HL-60/S4 treated with phorbol 12-myristate 13-acetate at 8.2 ng/mL for 4 days and 3 days (cell line): Measurements from ENCODE around the gene RUVBL2.

ENCODE experiments used
- in situ Hi-C: fragments of 300-500 bp; cut with MboI; formaldehyde crosslinking; loops from 2 replicates; pipeline ENCODE4 v1.15.0; 2022; ENCODE audit warnings: low sequenced_read_pairs

Gene RUVBL2

DNA sequence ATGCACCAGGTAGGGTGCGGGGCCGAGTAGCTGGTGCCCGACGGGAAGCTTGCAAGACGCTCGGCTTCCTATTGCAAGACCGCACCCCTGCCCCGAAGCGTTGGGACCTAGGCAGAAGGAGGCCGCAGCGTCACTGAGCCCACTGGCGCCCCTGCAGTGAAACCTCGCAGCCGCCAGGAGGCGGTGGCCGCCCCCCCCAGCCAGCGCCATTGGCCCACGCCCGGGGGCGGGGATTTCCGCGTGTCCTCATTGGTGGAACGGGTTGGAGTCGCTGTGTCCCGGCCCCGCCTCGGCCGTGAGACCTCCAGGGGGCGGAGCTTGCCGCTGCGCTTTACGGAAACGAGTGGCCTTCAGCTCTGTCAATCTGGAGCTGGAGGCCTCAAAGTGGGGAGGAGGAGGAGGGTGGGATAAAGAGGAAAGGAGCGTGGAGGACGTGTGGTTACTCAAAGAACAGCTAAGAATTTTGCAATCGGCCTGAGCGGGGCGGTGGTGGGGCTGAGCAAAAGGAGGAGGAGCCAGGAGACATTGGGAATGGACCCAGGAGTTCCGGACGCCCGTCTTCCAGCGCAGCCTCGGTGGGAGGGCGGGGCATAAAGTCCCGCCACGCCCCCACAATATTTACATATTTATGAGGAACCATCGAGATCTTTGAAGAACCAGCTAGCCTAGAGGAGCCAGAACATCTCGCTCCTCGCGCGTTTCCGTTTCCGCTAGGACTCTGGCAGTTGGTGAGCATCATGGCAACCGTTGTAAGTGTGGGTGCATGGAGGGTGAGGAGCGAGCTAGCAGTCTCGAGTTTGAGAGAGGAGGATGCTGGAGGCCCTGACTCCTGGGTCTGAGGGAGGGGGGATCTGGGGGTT is at the start of gene RUVBL2, which contains the start of gene GYS1:
Gene RUVBL2 (plus strand): TSS at position 713 of the 860 bp plus-strand sequence. CDS start 25 bp downstream, at position 738.
Gene GYS1 (minus strand): TSS at position 135 of the 860 bp plus-strand sequence. CDS start 197 bp downstream, outside the sequence.
- in situ Hi-C loops, result no loop called here

DNA sequence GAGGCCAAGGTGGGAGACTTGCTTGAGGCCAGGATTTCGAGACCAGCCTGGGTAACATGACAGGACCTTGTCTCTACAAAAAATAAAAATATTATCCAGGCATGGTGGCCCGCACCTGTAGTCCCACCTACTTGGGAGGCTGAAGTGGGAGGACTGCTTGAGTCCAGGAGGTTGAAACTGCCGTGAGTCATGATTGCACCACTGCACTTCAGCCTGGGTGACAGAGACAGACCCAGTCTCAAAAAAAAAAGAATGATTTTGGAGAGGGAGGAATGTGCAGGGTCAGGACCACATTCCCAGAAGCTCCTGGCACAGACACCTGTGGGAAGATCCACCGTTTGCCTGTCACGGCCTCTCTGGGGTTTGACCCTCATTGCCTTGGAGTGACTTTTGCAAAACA is 48.3 kb upstream of the RUVBL2 start:
- in situ Hi-C loops, result no loop called here

DNA sequence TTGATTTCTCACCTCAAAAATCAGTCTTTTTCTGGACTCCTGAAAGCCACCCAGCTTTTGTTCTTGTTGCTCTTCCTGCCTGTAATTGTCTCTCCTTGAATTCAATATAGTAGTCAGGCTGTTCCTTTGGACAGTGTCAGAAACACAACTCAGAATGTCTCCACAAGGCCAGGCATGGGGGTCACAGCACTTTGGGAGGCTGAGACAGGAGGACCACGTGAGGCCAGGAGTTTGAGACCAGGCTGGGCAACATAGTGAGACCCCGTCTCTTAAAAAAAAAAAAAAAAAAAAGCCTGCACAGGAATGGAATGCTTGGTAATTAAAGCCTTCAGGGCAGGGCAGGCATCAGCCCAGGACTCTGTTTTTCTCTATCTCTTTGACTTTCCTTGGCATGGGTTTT is 47.9 kb upstream of the RUVBL2 start:
- in situ Hi-C loops, result no loop called here

DNA sequence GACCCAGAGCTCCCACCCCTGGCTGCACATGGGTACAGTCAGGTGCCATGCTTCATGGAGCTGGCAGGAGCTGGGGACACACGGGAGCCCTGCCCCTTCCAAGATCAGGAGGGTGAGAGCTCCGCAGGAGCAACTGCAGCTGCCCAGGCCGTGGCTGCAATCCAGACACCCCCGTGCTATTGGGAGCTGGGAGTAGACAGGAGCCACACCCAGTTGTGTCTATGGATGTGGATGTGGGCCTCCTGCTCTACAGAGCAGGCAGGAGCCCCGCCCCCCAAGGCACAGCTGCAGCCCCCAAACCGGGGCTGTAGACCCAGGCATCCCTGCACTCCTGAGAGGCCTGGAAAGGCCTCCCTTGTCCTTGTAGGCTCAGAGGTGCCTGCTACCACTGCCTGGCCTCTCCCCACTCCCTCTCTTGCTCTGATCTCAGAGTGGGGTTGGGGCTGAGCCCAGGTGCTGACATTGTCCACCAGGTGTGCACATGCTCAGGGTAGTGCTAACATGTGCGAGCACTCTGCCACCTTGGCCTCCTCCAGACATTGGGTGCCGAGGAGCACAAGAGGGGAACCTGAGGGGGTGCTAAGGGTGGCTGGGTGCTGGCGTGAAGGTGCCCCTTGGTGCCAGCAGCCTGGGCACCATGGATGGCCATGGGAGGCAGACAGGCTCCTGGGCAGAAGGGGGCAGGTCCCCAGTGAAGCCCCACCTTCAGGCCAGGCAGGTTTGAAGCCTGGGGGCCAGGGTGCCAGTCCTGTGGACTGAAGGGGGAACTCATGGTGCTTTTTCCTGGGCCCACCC is 47.0 kb upstream of the RUVBL2 start:
- in situ Hi-C loops, result no loop called here

DNA sequence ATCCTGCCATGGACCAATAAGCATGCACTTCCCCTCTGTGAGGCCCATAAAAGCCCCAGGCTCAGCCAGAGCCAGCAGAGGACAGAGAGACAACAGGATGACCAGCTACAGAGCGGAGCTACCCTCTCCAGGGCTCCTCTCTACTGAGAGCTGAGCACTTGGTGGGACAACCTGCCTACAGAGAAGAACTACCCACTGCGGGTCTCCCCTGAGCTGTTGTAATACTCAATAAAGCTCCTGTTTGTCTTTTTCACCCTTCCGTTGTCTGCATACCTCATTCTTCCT is 46.5 kb upstream of the RUVBL2 start:
- in situ Hi-C loops, result no loop called here

DNA sequence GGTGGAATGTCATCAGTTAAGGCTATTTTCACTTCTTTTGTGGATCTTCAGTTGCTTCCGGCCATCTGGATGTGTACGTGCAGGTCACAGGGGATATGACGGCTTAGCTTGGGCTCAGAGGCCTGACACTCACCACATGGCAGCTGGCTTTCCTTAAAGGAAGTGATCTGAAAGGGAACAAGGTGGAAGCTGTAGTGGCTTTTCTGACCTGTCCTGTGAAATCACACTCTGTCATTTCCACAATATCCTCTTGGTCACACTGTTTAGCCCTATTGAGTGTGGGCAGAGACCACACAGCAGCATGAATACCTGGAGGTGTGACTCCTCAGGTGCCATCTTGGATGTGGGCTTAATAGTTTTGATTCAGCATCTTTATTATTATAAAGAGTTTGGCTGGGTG is 43.5 kb upstream of the RUVBL2 start:
- in situ Hi-C loops, result loop anchor here (25.0 kb wide), 1 partner anchor 163 kb away; no protein-coding TSS in a partner anchor

- in situ Hi-C loops, result loop anchor here (25.0 kb wide), 1 partner anchor 164 kb away; no protein-coding TSS in a partner anchor
Observed at GRCh38 chr19:48950830-48951519, 42.7 kb upstream of the RUVBL2 start.

DNA sequence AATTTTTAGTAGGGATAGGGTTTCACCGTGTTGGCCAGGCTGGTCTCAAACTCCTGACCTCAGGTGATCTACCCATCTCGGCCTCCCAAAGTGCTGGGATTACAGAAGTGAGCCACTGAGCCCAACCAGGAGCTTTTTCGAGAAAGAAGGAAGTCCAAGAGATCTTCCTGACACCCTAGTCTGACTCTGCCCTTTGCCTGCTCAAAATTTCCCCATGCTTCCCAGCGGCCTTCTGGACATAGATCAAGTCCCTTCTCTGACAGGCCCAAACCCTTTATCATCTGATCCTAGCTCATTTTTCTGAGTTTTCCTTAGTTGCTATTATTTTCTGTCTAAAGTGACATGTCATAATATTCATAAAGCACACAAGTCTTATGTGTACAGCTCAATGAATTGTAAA is 40.5 kb upstream of the RUVBL2 start:
- in situ Hi-C loops, result loop anchor here (25.0 kb wide), 1 partner anchor 166 kb away; no protein-coding TSS in a partner anchor

DNA sequence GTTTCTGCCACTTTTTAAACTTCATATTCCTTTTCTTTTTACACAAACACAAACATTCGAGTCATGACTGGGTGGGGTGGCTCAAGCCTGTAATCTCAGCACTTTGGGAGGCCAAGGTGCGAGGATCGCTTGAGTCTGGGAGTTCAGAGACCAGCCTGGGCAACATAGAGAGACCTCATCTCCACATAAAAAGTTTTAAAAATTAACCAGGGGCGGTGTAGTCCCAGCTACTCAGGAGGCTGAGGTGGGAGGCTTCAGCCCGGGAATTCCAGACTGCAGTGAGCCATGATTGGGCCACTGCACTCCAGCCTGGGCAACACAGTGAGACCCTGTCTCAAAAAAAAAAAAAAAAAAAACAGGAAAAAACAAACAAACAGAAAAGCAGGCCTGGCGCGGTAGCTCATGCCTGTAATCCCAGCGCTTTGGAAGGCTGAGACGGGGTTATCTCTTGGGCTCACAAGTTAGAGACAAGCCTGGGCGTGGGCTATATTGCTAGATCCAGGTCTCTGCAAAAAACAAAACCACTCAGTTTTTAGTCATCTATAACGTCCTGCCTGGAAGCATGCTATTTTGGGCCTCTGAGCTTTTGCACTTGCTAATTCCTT is 39.6 kb upstream of the RUVBL2 start:
- in situ Hi-C loops, result loop anchor here (25.0 kb wide), 1 partner anchor 167 kb away; no protein-coding TSS in a partner anchor

DNA sequence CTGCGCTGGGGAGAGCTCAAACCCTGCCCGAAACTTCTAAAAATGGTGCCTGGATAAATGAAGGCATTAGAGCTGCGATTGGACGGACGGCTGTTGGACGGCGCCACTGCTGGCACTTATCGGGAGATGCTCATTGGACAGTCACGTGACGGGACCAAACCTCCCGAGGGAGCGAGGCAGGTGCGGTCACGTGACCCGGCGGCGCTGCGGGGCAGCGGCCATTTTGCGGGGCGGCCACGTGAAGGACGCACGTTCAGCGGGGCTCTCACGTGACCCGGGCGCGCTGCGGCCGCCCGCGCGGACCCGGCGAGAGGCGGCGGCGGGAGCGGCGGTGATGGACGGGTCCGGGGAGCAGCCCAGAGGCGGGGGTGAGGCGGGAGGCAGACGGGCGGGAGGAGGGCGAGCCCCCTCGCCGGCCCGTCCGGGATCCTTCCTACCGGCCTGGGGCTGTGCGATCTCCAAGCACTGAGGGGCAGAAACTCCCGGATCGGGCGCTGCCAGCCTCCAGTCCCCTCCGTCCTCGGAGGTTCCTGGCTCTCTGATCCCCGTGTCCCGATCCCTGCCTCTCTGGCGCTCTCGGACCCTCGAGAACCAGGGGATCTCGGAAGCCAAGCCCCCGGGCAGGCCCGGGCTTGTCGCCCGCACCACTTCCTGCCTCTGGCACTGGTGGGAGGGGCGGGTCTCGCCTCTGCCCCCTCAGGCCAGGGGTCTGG is 38.9 kb upstream of the RUVBL2 start, which contains the start of gene BAX:
Gene BAX (plus strand): TSS at position 281 of the 713 bp plus-strand sequence. CDS start 54 bp downstream, at position 335.
- in situ Hi-C loops, result loop anchor here (25.0 kb wide), 1 partner anchor 167 kb away; no protein-coding TSS in a partner anchor

DNA sequence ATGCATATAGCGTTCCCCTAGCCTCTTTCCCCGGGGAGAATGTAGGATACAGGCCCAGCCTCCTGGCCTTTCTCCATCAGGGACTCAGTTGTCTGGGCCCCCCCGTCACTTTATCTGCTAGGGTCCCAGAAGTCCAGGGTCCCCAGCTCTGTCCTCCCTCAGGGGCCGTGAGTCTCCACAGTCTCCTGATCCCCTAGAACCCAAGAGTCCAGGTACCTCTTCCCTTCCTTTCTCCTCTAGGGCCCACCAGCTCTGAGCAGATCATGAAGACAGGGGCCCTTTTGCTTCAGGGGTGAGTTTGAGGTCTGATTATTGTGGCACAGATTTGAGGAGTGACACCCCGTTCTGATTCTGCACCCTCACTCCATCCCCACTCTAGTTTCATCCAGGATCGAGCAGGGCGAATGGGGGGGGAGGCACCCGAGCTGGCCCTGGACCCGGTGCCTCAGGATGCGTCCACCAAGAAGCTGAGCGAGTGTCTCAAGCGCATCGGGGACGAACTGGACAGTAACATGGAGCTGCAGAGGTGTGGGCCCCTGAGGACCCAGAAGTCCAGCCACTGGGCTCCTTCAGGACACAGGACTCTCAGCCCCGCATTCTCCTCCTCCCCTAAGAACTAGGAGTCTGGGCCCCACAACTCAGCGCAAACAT is 38.3 kb upstream of the RUVBL2 start:
- in situ Hi-C loops, result loop anchor here (25.0 kb wide), 1 partner anchor 168 kb away; no protein-coding TSS in a partner anchor

GRCh38 chr19:48958006-48958405 is 35.7 kb upstream of the RUVBL2 start:
- in situ Hi-C loops, result loop anchor here (25.0 kb wide), 1 partner anchor 171 kb away; no protein-coding TSS in a partner anchor

DNA sequence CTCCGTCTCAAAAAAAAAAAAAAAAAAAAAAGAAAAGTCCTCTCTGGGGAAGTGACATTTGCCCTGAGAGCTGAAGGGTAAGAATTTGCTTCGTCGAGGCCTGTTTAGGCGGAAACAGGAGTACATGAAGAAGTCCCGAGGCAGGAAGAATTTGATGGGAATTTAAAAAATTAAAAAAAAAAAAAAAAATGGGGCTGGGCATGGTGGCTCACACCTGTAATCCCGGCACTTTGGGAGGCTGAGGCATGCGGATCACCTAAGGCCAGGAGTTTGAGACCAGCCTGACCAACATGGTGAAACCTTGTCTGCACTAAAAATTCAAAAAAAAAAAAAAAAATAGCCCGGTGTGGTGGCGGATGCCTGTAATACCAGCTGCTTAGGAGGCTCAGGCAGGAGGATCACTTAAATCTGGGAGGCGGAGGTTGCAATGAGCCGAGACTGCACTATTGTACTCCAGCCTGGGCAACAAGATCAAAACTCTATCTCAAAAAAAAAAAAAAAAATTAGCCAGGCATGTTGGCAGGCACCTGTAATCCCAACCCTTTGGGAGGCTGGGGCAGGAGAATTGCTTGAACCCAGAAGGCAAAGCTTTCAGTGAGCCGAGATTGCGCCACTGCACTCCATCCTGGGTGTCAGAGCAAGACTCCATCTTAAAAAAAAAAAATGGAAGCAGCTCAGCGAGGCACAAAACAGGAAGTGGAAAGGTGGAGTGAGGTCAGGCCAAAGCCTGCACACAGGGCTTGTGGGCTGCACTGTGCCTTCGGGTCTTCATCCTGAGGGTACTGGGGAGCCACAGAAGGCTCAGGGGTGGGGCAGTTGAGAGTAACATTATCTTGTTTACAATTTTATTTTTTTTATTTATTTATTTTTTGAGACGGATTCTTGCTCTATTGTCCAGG is 34.1 kb upstream of the RUVBL2 start:
- in situ Hi-C loops, result loop anchor here (25.0 kb wide), 1 partner anchor 172 kb away; no protein-coding TSS in a partner anchor

DNA sequence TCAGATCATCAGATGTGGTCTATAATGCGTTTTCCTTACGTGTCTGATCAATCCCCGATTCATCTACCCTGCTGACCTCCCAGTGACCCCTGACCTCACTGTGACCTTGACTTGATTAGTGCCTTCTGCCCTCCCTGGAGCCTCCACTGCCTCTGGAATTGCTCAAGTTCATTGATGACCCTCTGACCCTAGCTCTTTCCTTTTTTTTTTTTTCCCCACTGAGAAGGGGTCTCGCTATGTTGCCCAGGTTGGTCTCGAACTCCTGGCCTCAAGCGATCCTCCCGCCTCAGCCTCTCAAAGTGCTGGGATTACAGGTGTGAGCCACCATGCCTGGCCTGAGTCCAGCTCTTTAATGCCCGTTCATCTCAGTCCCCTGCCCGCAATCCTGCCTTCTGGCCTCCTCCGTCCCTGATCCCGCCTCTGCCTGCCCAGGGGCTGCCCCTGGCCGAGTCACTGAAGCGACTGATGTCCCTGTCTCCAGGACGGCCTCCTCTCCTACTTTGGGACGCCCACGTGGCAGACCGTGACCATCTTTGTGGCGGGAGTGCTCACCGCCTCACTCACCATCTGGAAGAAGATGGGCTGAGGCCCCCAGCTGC is 32.5 kb upstream of the RUVBL2 start:
- in situ Hi-C loops, result loop anchor here (25.0 kb wide), 1 partner anchor 174 kb away; no protein-coding TSS in a partner anchor

GRCh38 chr19:48961673-48962028 is 32.0 kb upstream of the RUVBL2 start:
- in situ Hi-C loops, result loop anchor here (25.0 kb wide), 1 partner anchor 174 kb away; no protein-coding TSS in a partner anchor

DNA sequence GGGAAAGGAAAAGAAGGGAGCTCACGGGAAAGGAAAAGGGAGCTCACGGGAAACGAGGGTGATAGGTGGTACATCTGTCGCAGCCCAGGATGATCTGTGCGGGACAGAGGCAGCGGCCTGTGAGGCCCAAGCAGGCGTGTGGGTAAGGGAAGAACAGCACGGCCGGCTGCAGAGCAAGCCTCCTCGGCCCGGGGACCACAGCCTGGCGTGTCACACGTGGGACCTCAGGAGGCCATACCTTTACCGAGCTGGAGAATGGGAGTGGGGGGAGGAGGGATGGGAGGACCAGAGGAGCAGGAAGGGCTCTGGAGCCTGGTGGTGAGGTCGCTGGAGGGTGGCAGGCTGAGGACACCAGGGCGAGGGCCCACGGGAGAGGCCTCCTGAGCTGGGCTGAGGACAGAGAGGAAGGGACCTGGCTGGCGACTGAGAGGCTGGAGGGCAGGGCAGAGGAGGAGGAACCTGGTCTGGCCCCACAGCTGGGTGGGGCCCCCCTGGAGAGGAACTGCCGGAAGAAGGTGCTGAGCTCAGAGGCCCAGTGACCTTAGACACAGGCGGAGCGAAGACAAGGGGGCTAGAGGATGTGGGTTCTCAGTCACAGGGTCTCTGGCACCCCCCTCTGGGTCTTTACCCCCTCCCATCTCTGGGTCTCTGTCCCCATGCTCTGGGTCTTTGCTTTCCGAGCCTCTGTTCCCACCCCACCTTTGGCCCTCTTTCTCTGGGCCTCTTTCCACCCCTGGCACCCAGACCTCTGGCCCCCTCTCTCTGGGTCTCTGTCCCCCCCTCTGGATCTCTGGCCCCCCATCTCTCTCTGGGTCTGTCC is 31.4 kb upstream of the RUVBL2 start:
- in situ Hi-C loops, result loop anchor here (25.0 kb wide), 1 partner anchor 175 kb away; no protein-coding TSS in a partner anchor

- in situ Hi-C loops, result loop anchor here (25.0 kb wide), 1 partner anchor 176 kb away; no protein-coding TSS in a partner anchor
Observed at GRCh38 chr19:48962849-48963165, 30.9 kb upstream of the RUVBL2 start.
